ENCODE measurements around the gene NFIX.

- no peak for TF ChIP-seq POLR2A (IDR thresholded peaks at IDR 0.05)
- TF ChIP-seq CTCF (IDR thresholded peaks at IDR 0.05), result no peak
Observed at GRCh38 chr19:13027557-13027956, 32.3 kb downstream of the NFIX start.
